Epithelial cell of esophagus (primary cell): ENCODE data around the gene TSPAN5.

Experiments
- DNase-seq: peaks from one replicate; pipeline ENCODE4 v3.0.0; 2010; ENCODE audit warnings: low read depth
- H3K4me3 ChIP-seq: 2 replicates; pipeline ENCODE4 v1.5.1; 2011; ENCODE audit warnings: mild to moderate bottlenecking, low read length, control low read depth
- CTCF ChIP-seq: IDR thresholded peaks from 2 replicates; pipeline ENCODE4 v1.5.1; 2011; ENCODE audit warnings: low read depth, mild to moderate bottlenecking, low read length, control low read depth, inconsistent platforms; ENCODE audit not compliant: insufficient read depth; ENCODE audit errors: missing control alignments

TSPAN5 gene

GRCh38 chr4:98623126-98623802, 35.1 kb downstream of the TSPAN5 start:
- DNase-seq: no peak
- no peak overlapping the region for H3K4me3 ChIP-seq
- no peak for TF ChIP-seq CTCF

GRCh38 chr4:98620087-98620784, 38.2 kb downstream of the TSPAN5 start:
- DNase-seq: no peak
- H3K4me3 ChIP-seq: no peak overlapping the region
- no peak for TF ChIP-seq CTCF

GRCh38 chr4:98619180-98619579, 39.2 kb downstream of the TSPAN5 start:
- TF ChIP-seq CTCF: no peak
- no peak overlapping the region for H3K4me3 ChIP-seq
- DNase-seq: no peak

GRCh38 chr4:98618680-98619079, 39.7 kb downstream of the TSPAN5 start:
- H3K4me3 ChIP-seq: no peak overlapping the region
- no peak for TF ChIP-seq CTCF
- no peak for DNase-seq

- no peak for DNase-seq
- H3K4me3 ChIP-seq: no peak overlapping the region
- no peak for TF ChIP-seq CTCF
These were observed 40.9 kb downstream of the TSPAN5 start for GRCh38 chr4:98617358-98618047.

GRCh38 chr4:98615991-98616390, 42.4 kb downstream of the TSPAN5 start:
- no peak overlapping the region for H3K4me3 ChIP-seq
- DNase-seq: no peak
- no peak for TF ChIP-seq CTCF
